ENCODE data around the gene PSTK.

- TF ChIP-seq CTCF (IDR thresholded peaks at IDR 0.05 in 8 of 11, conservative IDR thresholded peaks at IDR 0.05 in 3 of 11) (no peak), POLR2AphosphoS5 (IDR thresholded peaks at IDR 0.05) (no peak)
Observed at GRCh38 chr10:122995936-122996335, 15.7 kb downstream of the PSTK start.
